ENCODE data around the gene SSH2. TPM values are rescaled to one million over a fixed set of nuclear protein-coding genes. Genes with fewer than 3 reads are reported as not detected.

Gene SSH2
- total RNA-seq, 1 experiment from 2014 or later: 14.6 TPM

GRCh38 chr17:29867643-29868181 is 62.3 kb downstream of the SSH2 start:
- Histone ChIP-seq H2BK12ac (ENCODE audit: insufficient read length, low read depth, low read length) (no peak overlapping the region), H4K20me1 (ENCODE audit: control insufficient read depth, insufficient read depth, insufficient read length) (no peaks in the 10 kb centered on the region), H3K9ac (ENCODE audit: extremely low read depth, insufficient read length, low read length) (no peak overlapping the region), H2BK15ac (ENCODE audit: low read depth, low read length) (no peak overlapping the region), H4K91ac (ENCODE audit: insufficient read length, low read depth, low read length) (no peak overlapping the region), H2BK20ac (ENCODE audit: low read depth, low read length, poor library complexity, severe bottlenecking) (no peak overlapping the region), H3K27ac (ENCODE audit: insufficient read length, low read depth, low read length) (no peak overlapping the region), H3T11ph (ENCODE audit: low read length) (no peak overlapping the region), H2BK5ac (ENCODE audit: insufficient read length, low read length) (no peak overlapping the region), H3K27me3 (ENCODE audit: insufficient read depth, low read length) (no peaks in the 10 kb centered on the region), H4K5ac (ENCODE audit: insufficient read length, low read depth, low read length) (no peak overlapping the region), H3K79me2 (ENCODE audit: insufficient read depth, low read length) (no peaks in the 10 kb centered on the region), H3K4ac (ENCODE audit: low read depth, low read length) (no peak overlapping the region), H3K18ac (ENCODE audit: insufficient read length, low read depth, low read length) (no peak overlapping the region), H3K4me2 (ENCODE audit: insufficient read depth, insufficient read length, low read length) (no peak overlapping the region), H2AK5ac (ENCODE audit: insufficient read length, low read length) (no peak overlapping the region), H3K23ac (ENCODE audit: insufficient read length, low read depth, low read length) (no peak overlapping the region), H2AFZ (ENCODE audit: low read length) (no peak overlapping the region), H3K14ac (ENCODE audit: insufficient read depth, low read length) (no peak overlapping the region), H3K4me1 (ENCODE audit: insufficient read depth, low read length) (no peaks in the 10 kb centered on the region), H3K79me1 (ENCODE audit: insufficient read depth, low read depth, low read length, poor library complexity, severe bottlenecking) (no peaks in the 10 kb centered on the region), H3K56ac (ENCODE audit: insufficient read length, low read depth, low read length) (no peak overlapping the region), H4K8ac (replicated peaks; ENCODE audit: insufficient read length, low read depth, low read length) (no peak overlapping the region), H2BK120ac (ENCODE audit: low read depth, low read length, poor library complexity, severe bottlenecking) (no peak overlapping the region), H3K23me2 (ENCODE audit: insufficient read length, low read depth, low read length, poor library complexity, severe bottlenecking) (no peaks in the 10 kb centered on the region), H3K9me3 (ENCODE audit: control insufficient read depth, low read depth, low read length) (no peaks in the 10 kb centered on the region)
- WGBS (ENCODE audit: extremely low coverage, insufficient read length, low lambda C conversion rate): no CpG with 5 or more reads among the region's 2 CpGs
- Mint-ChIP-seq H3K9me3 (no peaks in the 10 kb centered on the region), H3K27ac (peak overlapping the region in 1 of 3 experiments; percentile 23; a peak in 2 of 7 replicates), H3K27me3 (ENCODE audit: low read depth) (no peaks in the 10 kb centered on the region), H3K4me3 (no peak overlapping the region), H3K36me3 (ENCODE audit: insufficient read depth in 1 of 3, low read depth in 3 of 3) (no peaks in the 10 kb centered on the region), H3K4me1 (peaks cover 24 to 35% of the 10 kb centered on the region in 2 experiments)
- DNase-seq: no peak
- TF ChIP-seq CTCF (conservative IDR thresholded peaks at IDR 0.05): peak; percentile 48

Measured in H9 (cell line).